ENCODE results near the gene UTP4.

Gene UTP4

DNA sequence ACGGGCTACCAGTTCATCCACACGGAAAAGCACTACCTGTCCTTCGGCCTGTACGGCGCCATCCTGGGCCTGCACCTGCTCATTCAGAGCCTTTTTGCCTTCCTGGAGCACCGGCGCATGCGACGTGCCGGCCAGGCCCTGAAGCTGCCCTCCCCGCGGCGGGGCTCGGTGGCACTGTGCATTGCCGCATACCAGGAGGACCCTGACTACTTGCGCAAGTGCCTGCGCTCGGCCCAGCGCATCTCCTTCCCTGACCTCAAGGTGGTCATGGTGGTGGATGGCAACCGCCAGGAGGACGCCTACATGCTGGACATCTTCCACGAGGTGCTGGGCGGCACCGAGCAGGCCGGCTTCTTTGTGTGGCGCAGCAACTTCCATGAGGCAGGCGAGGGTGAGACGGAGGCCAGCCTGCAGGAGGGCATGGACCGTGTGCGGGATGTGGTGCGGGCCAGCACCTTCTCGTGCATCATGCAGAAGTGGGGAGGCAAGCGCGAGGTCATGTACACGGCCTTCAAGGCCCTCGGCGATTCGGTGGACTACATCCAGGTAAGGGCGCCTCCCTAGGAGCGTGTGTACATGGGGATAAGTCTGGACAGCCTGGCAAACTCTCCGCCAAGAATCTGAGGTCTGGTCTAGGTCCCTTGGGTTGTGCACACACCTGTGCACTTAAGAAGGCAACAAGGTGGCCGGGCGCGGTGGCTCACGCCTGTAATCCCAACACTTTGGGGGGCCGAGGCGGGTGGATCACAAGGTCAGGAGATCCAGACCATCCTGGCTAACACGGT, 22.8 kb upstream of the UTP4 start:
- no peak for DNase-seq (ENCODE audit: low read depth)
- TF ChIP-seq, protein P1, sequence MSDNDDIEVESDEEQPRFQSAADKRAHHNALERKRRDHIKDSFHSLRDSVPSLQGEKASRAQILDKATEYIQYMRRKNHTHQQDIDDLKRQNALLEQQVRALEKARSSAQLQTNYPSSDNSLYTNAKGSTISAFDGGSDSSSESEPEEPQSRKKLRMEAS (IDR thresholded peaks at IDR 0.05; ENCODE audit: low read depth, low read length) = no peak
- TF ChIP-seq, protein P2, sequence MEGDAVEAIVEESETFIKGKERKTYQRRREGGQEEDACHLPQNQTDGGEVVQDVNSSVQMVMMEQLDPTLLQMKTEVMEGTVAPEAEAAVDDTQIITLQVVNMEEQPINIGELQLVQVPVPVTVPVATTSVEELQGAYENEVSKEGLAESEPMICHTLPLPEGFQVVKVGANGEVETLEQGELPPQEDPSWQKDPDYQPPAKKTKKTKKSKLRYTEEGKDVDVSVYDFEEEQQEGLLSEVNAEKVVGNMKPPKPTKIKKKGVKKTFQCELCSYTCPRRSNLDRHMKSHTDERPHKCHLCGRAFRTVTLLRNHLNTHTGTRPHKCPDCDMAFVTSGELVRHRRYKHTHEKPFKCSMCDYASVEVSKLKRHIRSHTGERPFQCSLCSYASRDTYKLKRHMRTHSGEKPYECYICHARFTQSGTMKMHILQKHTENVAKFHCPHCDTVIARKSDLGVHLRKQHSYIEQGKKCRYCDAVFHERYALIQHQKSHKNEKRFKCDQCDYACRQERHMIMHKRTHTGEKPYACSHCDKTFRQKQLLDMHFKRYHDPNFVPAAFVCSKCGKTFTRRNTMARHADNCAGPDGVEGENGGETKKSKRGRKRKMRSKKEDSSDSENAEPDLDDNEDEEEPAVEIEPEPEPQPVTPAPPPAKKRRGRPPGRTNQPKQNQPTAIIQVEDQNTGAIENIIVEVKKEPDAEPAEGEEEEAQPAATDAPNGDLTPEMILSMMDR (IDR thresholded peaks at IDR 0.05; ENCODE audit: low read depth, low read length) = no peak
- no peak for TF ChIP-seq POLR2A (IDR thresholded peaks at IDR 0.05; ENCODE audit: extremely low read depth, insufficient read length)
- H3K4me3 ChIP-seq (ENCODE audit: low read depth, low read length) = no peak overlapping the region

DNA sequence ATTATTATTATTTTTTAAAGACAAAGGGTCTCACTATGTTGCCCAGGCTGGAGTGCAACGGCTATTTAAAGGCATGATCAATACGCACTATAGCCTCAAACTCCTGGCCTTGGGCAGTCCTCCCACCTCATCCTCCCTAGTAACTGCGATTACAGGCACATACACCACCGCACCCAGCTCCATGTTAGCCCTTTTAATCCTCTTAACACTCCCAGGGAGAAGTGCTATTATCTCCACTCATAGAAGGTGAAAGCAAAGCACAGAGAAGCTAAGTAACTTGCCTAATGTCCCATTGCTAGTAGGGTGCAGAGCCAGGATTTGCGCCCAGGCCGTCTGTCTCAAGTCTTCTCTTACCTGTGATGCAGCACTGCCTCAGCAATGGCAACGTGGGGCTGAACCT, 22.0 kb upstream of the UTP4 start:
- no peak for DNase-seq (ENCODE audit: low read depth)
- no peak for TF ChIP-seq POLR2A (IDR thresholded peaks at IDR 0.05; ENCODE audit: extremely low read depth, insufficient read length)
- TF ChIP-seq MYC (IDR thresholded peaks at IDR 0.05; ENCODE audit: low read depth, low read length) = no peak
- TF ChIP-seq, protein P2 (IDR thresholded peaks at IDR 0.05; ENCODE audit: low read depth, low read length) = no peak
- TF ChIP-seq, protein P1 (IDR thresholded peaks at IDR 0.05; ENCODE audit: low read depth, low read length) = no peak
- no peak overlapping the region for H3K4me3 ChIP-seq (ENCODE audit: low read depth, low read length)

DNA sequence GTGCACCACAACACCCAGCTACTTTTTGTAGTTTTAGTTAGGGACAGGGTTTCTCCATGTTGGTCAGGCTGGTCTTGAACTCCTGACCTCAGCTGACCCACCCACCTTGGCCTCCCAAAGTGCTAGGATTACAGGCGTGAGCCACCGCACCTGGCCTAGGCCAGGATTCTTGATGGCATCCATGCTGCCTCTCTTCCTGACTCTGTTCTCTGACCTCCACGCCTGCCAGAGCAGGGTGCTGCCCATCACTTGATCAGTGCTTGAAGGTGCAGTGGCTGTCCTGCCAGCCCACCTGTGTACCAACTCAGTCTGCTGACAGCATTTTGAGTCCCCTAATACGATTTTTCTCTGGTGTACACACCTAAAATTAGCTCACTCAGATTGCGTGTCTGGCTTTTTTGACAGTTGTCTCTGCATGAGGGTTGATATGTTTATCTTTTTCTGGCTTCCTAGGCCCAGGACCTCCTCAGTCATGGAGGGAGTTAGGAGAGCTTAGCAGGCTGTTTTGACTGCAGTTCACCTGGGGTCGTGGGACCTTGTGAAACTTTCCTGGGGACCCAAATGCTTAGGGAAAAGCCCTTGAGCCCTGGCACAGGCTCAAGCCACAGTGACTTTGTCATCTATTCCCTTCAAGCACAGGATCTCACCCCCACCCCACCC, 21.1 kb upstream of the UTP4 start:
- DNase-seq (ENCODE audit: low read depth) = no peak
- H3K4me3 ChIP-seq (ENCODE audit: low read depth, low read length) = no peak overlapping the region
- TF ChIP-seq MYC (IDR thresholded peaks at IDR 0.05; ENCODE audit: low read depth, low read length) (no peak), POLR2A (IDR thresholded peaks at IDR 0.05; ENCODE audit: extremely low read depth, insufficient read length) (no peak)
- TF ChIP-seq, protein P1 (IDR thresholded peaks at IDR 0.05; ENCODE audit: low read depth, low read length) = no peak
- TF ChIP-seq, protein P2 (IDR thresholded peaks at IDR 0.05; ENCODE audit: low read depth, low read length) = no peak

DNA sequence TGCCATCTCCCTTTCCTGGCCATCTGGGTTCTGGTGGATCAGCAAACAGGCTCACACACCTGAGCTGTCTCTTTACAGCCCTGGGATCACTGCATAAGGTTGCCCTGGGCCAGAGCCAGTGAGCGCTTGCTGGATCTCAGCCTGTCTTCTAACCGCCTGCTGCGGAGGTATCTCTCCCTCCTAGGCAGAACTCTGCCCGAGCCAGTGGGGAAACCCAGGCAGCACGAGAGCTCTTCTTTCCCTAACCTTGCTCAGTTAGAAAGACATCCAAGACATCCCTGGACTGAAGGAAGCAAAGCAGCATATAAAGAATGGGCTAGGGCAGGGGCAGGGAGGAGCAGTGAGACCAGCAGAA, 20.6 kb upstream of the UTP4 start:
- no peak overlapping the region for H3K4me3 ChIP-seq (ENCODE audit: low read depth, low read length)
- no peak for DNase-seq (ENCODE audit: low read depth)
- TF ChIP-seq, protein P2 (IDR thresholded peaks at IDR 0.05; ENCODE audit: low read depth, low read length) = no peak
- TF ChIP-seq, protein P1 (IDR thresholded peaks at IDR 0.05; ENCODE audit: low read depth, low read length) = no peak
- TF ChIP-seq POLR2A (IDR thresholded peaks at IDR 0.05; ENCODE audit: extremely low read depth, insufficient read length) = no peak
- TF ChIP-seq MYC (IDR thresholded peaks at IDR 0.05; ENCODE audit: low read depth, low read length) = no peak

DNA sequence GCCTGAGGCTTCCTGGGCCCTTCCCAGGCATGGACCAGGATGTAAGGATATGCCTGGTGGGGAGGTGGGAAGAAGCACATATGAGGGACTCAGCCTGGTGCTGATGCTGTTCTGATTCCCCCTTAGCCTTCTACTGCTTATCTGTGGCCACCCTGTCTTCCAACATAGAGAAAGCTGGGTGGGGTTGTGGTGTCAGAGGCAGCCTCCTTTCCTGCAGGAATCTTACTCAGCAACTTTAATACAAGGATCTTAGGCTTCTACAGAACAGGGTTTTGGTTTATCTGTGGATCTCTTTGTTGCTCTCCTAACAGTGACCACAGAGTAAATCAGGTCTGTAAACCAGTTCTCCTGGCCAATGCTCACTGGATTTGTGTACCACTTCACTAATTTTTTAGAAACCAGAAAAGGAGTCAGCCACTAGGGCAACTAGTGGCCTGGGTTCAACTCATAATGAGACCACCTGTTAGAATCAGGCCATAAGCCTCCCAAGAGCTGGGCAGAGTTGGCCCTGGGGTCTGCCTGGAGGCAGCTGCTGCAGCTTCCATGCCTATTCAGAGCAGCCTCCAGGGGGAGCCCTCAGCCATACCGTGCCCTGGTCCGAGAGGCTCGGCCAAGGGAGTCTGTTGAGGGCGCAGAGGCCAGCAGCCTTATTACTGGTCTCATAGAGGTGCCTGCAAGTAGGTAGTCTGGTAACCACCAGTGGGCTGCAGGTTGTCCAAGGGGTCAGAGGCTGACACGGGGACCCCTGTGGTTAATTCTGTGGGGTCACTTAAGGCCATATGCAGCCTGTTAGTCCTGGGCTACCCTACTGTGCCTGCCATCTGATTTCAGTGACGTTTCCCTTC, 19.9 kb upstream of the UTP4 start:
- H3K4me3 ChIP-seq (ENCODE audit: low read depth, low read length) = no peak overlapping the region
- peak; percentile 72 for DNase-seq (ENCODE audit: low read depth)
- TF ChIP-seq, protein P2 (IDR thresholded peaks at IDR 0.05; ENCODE audit: low read depth, low read length) = peak; percentile 93
- TF ChIP-seq, protein P1 (IDR thresholded peaks at IDR 0.05; ENCODE audit: low read depth, low read length) = no peak
- TF ChIP-seq MYC (IDR thresholded peaks at IDR 0.05; ENCODE audit: low read depth, low read length) = no peak
